Measurements from ENCODE around the gene HOXA11.

GRCh38 chr7:27194002-27194352 lies 8.9 kb upstream of the HOXA11 start:
- TF ChIP-seq ZNF70 (CRISPR knock-in tag; IDR thresholded peaks at IDR 0.05), result no peak
- TF ChIP-seq PPARA (CRISPR knock-in tag; IDR thresholded peaks at IDR 0.05; ENCODE audit: borderline replicate concordance), result no peak
- no peak for TF ChIP-seq ESRRG (CRISPR knock-in tag; IDR thresholded peaks at IDR 0.05)
- TF ChIP-seq ARNTL (CRISPR knock-in tag; IDR thresholded peaks at IDR 0.05; ENCODE audit: borderline replicate concordance, low read depth), result no peak
- TF ChIP-seq ZFP30 (CRISPR knock-in tag; IDR thresholded peaks at IDR 0.05), result no peak
- TF ChIP-seq ZNF8 (CRISPR knock-in tag; IDR thresholded peaks at IDR 0.05), result no peak
- TF ChIP-seq CSRNP3 (CRISPR knock-in tag; IDR thresholded peaks at IDR 0.05), result no peak

Data from SK-N-SH treated with all-trans-retinoic acid at 6 μM for 48 hours (cell line).